Spleen (tissue), 7 donors: ENCODE data around the gene MEOX1.

Experiments used
- CTCF ChIP-seq, 11 experiments: fragments of 200-600 bp in 7 of 11; fragments of 450-650 bp in 4 of 11; sonication (generic) in 4 of 11; IDR thresholded peaks in 8 of 11; conservative IDR thresholded peaks in 3 of 11; 1 replicate in 7 of 11; 2 replicates in 4 of 11; pipeline versions ENCODE4 v1.4.0 to v1.8.0; 2016 to 2021; ENCODE audit warnings: antibody characterized with exemption in 11 of 11, inconsistent platforms in 4 of 11, mild to moderate bottlenecking in 1 of 11
- POLR2A ChIP-seq, 3 donors: fragments of 450-650 bp; IDR thresholded peaks; one replicate each; pipeline ENCODE4 v1.5.1; 2017; ENCODE audit warnings: antibody characterized with exemption in 3 of 3, mild to moderate bottlenecking in 1 of 3
- POLR2AphosphoS5 ChIP-seq, 3 donors: sonication (generic); formaldehyde crosslinking; IDR thresholded peaks; one replicate each; pipeline ENCODE4 v1.5.1; 2017; ENCODE audit warnings: antibody characterized with exemption in 3 of 3
- donor health status: DM: no; HTN: no; CAD: no; lungs with moderate emphysema.
- donor health status: DM: no; HTN: no; CAD: no.
- donor health status: DM: no; HTN: no; CAD: no.

GRCh38 chr17:43652124-43652480, 9.6 kb downstream of the MEOX1 start:
- TF ChIP-seq POLR2A (IDR thresholded peaks at IDR 0.05) (no peak), CTCF (IDR thresholded peaks at IDR 0.05 in 8 of 11, conservative IDR thresholded peaks at IDR 0.05 in 3 of 11) (no peak), POLR2AphosphoS5 (IDR thresholded peaks at IDR 0.05) (no peak)
